G401 (cell line): ENCODE results near the gene NIPBL. TPM values are rescaled to one million over a fixed set of nuclear protein-coding genes. Genes with fewer than 3 reads are reported as not detected.
"Not testable (repeated sequence)": the region's sequence is repeated elsewhere in the genome, so short reads cannot be mapped to it uniquely, and the experiment has no call there.

Experiments
- DNase-seq: peaks from one replicate; pipeline ENCODE4 v3.0.0-alpha.2; 2015; ENCODE audit warnings: low spot score
- in situ Hi-C: cut with HindIII; loops from 2 replicates; pipeline ENCODE4 v1.10.0; 2016; ENCODE audit warnings: low sequenced_read_pairs, mixed read lengths
- total RNA-seq: library from RNA; depleted of rRNA; stranded (reverse); fragments of >200 nt; shearing (Covaris generic); gene quantifications from 2 replicates; pipeline ENCODE4 v1.2.3, GENCODE V29; 2014; rRNA removed

NIPBL gene
- 16.1 and 33.2 TPM in 2 replicates for total RNA-seq

DNA sequence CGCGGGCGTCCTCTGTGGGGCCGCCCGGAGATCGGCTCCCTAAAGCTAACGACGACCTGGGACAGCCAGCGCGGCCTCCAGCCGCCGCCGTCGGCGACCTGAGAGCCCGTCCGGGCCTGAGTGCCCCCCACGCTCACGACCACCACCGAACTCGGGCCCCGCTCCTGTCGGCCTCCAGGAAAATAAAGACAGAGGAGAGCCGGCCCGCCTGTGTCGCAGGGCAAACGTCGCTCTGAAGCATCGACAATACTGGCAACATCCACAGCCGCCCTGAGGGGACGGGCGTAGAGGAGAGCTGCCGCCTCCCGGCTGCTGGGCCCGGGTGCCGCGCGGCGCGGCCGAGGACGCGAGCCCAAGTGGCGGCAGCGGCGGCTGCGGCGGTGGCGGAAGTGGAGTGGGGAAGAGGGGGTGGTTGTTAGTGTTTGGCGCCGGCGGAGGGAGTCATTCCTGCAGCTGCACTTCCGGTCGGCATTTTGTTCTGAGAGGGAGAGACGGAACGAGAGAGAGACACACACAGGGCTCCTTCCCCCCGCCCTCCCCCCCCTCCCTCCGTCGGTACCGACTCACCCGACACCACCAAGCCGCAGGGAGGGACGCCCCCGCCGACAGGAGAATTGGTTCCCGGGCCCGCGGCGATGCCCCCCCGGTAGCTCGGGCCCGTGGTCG is at the start of gene NIPBL:
NIPBL (plus strand) TSS at position 471 of the 666 bp plus-strand sequence. CDS start 76,928 bp downstream, outside the sequence.
- peak; percentile 92 for DNase-seq
- in situ Hi-C loops = no loop called here

GRCh38 chr5:36832274-36832673 is 44.3 kb upstream of the NIPBL start:
- in situ Hi-C loops = no loop called here
- DNase-seq = no peak

DNA sequence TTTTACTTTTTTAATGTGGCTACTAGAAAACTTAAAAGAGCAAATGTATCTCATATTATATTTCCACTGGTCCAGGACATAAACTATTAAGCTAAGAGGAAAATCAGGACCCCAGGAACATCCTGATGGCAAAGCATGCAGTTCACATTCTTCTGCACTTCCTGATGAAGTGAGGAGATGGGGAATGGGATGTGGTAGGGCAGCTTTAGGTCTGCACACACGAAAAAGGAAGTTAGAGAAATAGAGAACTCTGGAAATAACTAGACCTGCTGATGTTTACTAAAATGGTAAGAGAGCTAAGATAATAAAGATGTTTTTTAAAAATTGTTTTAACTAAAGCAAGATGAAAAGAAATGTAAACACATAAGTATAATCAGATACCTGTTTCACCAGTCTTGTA is 39.7 kb upstream of the NIPBL start:
- no peak for DNase-seq
- in situ Hi-C loops = no loop called here

GRCh38 chr5:36839489-36840476 is 36.8 kb upstream of the NIPBL start:
- DNase-seq = no peak
- in situ Hi-C loops = no loop called here

DNA sequence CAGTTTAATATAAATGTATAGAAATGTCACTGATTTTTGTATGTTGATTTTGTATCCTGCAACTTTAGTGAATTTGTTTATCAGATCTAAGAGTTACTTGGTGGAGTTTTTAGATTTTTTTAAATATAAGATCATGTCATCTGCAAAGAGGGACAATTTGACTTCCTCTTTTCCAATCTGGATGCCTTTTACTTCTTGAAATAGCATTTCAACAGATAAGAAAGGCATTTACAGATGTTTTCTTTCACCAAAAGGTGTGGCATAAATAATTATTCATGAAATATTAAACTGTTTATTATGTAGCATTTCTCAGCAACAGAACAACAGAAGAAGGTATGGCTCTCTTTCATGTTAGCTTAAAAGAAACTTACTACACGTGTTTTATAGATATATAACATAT is 34.9 kb upstream of the NIPBL start:
- in situ Hi-C loops = no loop called here
- DNase-seq = no peak

DNA sequence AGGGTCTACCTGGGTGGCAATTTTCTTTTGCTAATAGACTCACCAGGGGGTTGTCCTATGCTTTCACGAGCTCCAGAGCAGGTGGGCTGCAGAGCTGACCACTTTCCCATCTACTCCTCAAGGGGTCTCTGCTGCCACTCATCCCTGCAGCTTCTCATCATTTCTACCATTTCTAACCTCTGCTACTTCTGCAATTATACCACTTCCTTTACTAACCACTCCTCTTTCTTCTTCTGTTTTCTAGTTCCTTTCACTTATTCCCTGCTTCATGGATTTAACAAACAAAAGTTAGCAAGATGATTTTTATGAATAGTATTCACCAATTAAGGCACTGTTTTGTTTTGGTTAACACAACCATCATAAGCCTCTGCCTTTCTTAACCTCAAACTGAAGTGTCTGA is 34.5 kb upstream of the NIPBL start:
- in situ Hi-C loops = no loop called here
- DNase-seq = no peak

DNA sequence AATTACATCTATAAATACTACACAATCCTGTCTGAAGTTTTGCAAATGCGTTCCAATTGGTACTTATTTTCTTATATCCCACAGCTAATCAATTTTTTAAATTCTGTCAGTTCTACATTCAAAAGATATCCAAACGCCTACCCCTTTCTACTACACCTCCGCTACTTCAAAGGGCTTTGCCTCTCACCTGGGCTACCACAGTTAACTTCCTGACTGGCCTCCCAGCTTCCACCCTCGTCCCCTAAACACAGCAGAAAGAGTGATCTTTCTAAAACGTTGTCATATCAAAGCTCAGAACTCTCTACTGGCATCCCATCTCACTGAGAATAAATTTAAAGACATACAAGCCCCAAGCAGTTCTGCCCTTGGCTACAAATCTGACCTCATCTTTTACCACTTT is 32.3 kb upstream of the NIPBL start:
- no peak for DNase-seq
- in situ Hi-C loops = no loop called here

- DNase-seq, in situ Hi-C loops: not testable (repeated sequence)
These were observed 28.0 kb upstream of the NIPBL start for GRCh38 chr5:36848545-36848944.

- DNase-seq, in situ Hi-C loops: not testable (repeated sequence)
These were observed 23.7 kb upstream of the NIPBL start for GRCh38 chr5:36852903-36853302.

DNA sequence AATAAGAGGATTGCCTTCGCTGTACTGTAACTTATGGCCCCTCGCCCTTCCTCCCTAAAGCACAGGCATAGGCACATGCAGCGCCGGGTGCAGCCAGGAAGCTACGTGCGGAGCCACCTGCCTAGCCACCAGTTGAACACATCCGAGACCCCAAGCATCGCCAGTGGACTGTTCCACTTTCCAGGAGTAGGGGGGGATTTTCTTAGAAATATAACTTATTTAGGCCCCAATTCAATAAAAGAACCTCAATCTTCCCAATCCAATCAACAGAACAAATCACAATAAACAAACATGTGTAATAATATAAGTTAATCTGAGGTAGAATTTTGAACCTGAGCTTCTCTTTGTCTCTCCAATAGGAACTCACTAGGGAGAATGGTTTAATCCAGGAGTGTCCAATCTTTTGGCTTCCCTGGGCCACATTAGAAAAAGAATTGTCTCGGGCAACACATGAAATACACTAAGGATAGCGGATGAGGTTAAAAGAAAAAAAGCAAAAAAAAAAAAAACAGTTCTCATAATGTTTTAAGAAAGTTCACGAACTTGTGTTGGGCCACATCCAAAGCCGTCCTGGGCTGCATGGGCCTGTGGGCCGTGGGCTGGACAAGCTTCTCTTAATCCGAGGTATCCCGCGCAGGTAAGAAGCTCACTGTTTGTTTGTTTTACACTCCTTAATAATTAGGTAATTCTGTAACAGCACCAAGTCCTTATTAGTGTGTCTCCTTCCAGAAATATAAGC is 22.0 kb upstream of the NIPBL start:
- DNase-seq = no peak
- in situ Hi-C loops = no loop called here

- DNase-seq = no peak
- in situ Hi-C loops = no loop called here
These were observed 21.5 kb upstream of the NIPBL start for GRCh38 chr5:36855141-36855495.

GRCh38 chr5:36861871-36862270 is 14.7 kb upstream of the NIPBL start:
- in situ Hi-C loops = no loop called here
- no peak for DNase-seq

DNA sequence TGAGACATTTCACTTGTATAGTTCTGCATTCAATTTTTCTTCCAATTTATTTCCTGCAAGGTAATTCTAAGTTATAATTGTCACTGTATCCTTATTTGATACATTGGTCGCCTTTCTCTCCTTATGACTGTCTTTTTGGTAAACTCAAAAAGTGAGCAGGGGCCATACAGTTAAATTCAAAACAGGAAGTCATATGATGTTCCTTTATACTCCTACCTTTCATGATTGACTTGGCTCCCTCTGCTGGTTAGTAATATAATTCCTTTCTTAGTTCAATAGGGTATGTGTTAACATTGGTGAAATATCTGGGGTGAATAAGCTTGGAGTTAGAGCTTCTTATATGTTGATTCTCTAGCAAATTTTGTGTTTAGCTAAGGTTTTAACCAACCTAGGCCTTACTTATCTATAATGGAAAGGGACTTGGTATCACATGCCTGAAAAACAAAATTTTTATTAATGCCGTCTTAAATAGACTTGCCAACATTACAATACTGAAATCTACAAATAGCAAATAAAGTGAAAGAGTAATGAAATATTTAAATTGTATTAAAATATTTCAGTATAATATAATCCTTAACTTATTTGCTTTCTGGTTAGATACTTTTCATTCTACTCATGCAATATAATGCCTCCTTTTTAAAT is 6.0 kb upstream of the NIPBL start:
- in situ Hi-C loops = no loop called here
- DNase-seq = peak; percentile 58

DNA sequence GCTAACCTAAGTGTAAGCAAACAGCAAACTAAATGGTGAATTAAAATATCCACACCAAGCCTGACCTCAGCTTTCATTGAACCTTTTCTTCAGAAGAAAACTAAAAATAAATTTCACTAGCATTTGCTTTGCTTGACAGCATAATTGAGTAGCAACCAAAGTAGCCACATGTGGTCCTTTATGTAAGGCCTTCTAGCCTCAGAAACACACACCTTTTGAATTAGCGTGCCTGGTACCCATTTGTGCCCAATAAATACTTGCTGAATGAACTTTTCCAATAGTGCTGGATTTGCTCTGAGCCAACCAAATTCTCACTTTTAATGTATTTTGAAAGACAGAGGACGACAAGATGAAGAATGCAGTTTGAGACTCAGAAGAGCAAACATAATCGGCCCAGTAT is 2.1 kb upstream of the NIPBL start:
- peak; percentile 50 for DNase-seq
- in situ Hi-C loops = no loop called here

DNA sequence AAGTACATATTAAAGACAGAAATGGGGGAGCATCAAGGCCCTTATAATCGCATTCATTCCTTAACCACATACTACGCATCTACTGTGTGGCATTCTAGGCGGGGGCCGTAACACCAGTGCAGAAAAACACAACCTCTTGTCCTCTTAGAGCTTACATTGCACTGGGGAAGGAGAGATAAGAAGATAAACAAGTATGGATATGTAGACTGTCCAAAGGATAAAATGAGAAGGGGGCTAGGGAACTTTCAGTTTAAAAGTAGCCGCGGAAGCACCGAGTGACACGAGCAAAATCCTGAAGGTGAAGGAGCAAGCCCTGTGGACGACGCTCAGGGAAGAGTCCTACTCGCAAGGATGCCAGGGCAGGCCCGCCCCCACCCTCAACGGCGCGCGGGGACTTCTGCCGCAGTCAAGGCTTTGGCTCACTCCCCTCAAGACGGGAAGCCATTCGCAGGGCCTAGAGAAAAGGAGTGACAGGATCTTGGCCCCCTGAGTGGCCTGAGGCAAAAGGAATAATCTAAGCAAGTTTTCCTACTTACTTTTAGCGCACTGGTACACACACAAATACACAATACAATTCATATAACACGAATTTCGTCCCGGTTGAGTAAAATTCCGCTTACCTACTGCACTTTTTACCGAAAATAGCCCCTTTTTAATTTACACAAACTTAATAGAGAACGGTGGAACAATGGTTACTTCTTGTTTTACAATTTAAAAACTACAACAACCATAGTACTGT is 1.3 kb upstream of the NIPBL start:
- DNase-seq = peak; percentile 69
- in situ Hi-C loops = no loop called here

GRCh38 chr5:36875790-36876298 is 725 bp upstream of the NIPBL start:
- in situ Hi-C loops = no loop called here
- peak; percentile 78 for DNase-seq

DNA sequence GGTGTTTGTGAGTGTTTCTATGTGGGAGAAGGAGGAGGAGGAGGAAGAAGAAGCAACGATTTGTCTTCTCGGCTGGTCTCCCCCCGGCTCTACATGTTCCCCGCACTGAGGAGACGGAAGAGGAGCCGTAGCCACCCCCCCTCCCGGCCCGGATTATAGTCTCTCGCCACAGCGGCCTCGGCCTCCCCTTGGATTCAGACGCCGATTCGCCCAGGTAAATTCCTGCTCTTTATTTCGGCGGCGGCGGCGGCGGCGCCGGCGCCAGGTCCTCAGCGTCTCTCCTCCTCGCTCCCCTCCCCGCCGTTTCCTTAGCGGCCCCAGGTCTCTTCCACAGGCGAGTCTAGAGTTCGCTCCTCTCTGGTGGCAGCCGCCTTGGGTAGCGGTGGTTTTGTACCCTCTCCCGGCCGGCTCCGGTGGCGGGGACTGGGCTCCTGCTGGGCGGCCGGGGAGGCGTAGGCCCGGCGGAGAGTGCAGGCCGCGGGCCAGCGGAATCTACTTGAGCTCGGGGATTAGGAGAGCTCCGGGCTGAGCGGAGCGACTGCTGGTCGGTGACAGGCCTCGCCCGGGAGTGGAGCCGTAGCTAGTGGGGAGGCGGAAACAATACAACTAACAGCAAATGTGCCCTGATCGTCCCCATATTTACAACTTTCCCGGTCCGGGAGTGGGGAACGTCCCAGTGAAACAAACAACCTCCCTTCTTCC is 547 bp downstream of the NIPBL start:
- in situ Hi-C loops = no loop called here
- DNase-seq = peak; percentile 77
